Thymus (tissue), 11 donors: ENCODE data around the gene ASB18. TPM values are rescaled to one million over a fixed set of nuclear protein-coding genes. Genes with fewer than 3 reads are reported as not detected.

ENCODE experiments used
- DNase-seq, 9 donors: peaks; one replicate each; pipeline ENCODE4 v3.0.0-alpha.2; 2013; ENCODE audit warnings: low spot score in 9 of 9, low read depth in 6 of 9, missing footprints in 1 of 9
- H3K27ac ChIP-seq, 2 donors: one replicate each; pipeline ENCODE4 v1.5.1; 2013; ENCODE audit warnings: control low read depth in 1 of 2, low read depth in 1 of 2, low read length in 1 of 2, mild to moderate bottlenecking in 1 of 2, moderate library complexity in 1 of 2
- H3K27me3 ChIP-seq, 2 donors: one replicate each; pipeline ENCODE4 v1.5.1; 2013; ENCODE audit warnings: low read length in 1 of 2; ENCODE audit not compliant: control insufficient read depth in 2 of 2, insufficient read depth in 1 of 2
- H3K36me3 ChIP-seq, 2 donors: one replicate each; pipeline ENCODE4 v1.5.1; 2013; ENCODE audit warnings: low read length in 1 of 2, mild to moderate bottlenecking in 1 of 2, moderate library complexity in 1 of 2; ENCODE audit not compliant: control insufficient read depth in 2 of 2, insufficient read depth in 2 of 2
- H3K4me1 ChIP-seq, 2 donors: one replicate each; pipeline ENCODE4 v1.5.1; 2013; ENCODE audit warnings: low read length in 2 of 2; ENCODE audit not compliant: control insufficient read depth in 2 of 2, insufficient read depth in 2 of 2
- H3K4me3 ChIP-seq, 2 donors: one replicate each; pipeline ENCODE4 v1.5.1; 2013; ENCODE audit warnings: low read length in 2 of 2, control low read depth in 1 of 2, mild to moderate bottlenecking in 1 of 2
- H3K9me3 ChIP-seq, 2 donors: one replicate each; pipeline ENCODE4 v1.5.1; 2013; ENCODE audit warnings: low read length in 1 of 2, mild to moderate bottlenecking in 1 of 2; ENCODE audit not compliant: control insufficient read depth in 2 of 2, insufficient read depth in 1 of 2
- WGBS: extraction: QIAGEN DNeasy Blood & Tissue Kit; methylation state at CpG from one replicate; pipeline ENCODE4 v1.1.7; 2013; 5-methylcytosine and 5-hydroxymethylcytosine counted together
- polyA plus RNA-seq: library from polyadenylated mRNA; stranded (reverse); fragments of 200-250 nt; gene quantifications from one replicate; pipeline ENCODE4 v1.2.3, GENCODE V29; 2013
- total RNA-seq: library from RNA; stranded (reverse); fragments of 120-200 nt; gene quantifications from one replicate; pipeline ENCODE4 v1.2.4, GENCODE V29; 2013
- donor health status: healthy.

ASB18 gene
- total and polyA plus RNA-seq, 2 donors: under 0.01 TPM; not detected in 1

DNA sequence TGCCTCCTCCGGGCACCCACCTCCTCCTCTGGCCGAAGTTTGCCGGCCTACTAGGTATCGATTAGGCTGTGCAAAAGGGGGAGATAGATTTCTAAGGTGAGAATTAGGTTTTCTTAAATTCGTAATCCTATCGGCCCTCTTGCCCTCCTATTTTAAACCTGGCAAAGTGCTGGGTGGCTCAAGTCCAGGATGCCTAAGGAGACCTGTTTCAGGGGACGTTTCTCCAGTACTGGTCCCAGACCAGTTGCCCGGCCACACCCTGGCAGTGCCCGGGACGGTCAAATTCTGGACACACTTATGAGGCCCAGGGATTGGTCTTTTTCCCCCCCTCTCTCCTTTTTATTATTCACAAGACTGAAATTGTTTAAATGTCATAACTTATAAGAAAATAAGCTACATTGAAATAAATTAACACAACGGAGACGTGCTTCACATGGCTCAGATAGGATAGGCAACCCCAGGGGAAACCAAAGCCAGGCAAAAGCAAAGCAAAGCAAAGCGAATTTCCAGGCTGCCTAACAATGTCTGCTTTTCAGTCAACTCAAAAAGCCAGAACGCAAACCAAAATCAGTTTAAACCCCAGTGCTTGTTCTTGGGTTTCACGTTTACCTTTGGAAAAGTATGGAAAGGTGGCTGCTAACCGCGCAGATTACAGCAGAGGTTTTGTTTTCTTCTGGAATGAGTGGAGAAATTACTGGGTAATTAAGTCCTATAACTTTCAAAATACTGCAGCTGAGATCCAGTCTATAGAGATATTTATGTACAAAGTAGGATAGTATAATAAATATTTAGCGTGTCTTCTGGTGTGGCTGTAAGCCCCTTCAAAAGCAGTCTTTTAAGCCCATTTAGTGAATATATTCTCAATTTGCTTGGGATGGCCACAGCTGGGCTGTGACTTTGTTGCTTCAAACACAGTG is 99.0 kb downstream of the ASB18 start:
- DNase-seq: no peak
- WGBS: 16% methylated on average over 18 of the region's 18 CpGs

GRCh38 chr2:236164201-236164924 is 99.8 kb downstream of the ASB18 start:
- no peak for DNase-seq
- Histone ChIP-seq H3K27me3 (peaks cover 99 to 100% of the 10 kb centered on the region in 2 donors), H3K9me3 (no peaks in the 10 kb centered on the region), H3K27ac (no peak overlapping the region), H3K4me3 (no peak overlapping the region), H3K4me1 (no peaks in the 10 kb centered on the region), H3K36me3 (no peaks in the 10 kb centered on the region)
- 3% methylated on average over 67 of the region's 67 CpGs for WGBS

More for the DNA sequence above, 99.0 kb downstream of the ASB18 start:
- H3K36me3 ChIP-seq: no peaks in the 10 kb centered on the region
- H3K4me1 ChIP-seq: no peaks in the 10 kb centered on the region
- no peaks in the 10 kb centered on the region for H3K9me3 ChIP-seq
- H3K27ac ChIP-seq: no peak overlapping the region
- H3K27me3 ChIP-seq: peaks cover 99 to 100% of the 10 kb centered on the region in 2 donors
- H3K4me3 ChIP-seq: no peak overlapping the region

DNA sequence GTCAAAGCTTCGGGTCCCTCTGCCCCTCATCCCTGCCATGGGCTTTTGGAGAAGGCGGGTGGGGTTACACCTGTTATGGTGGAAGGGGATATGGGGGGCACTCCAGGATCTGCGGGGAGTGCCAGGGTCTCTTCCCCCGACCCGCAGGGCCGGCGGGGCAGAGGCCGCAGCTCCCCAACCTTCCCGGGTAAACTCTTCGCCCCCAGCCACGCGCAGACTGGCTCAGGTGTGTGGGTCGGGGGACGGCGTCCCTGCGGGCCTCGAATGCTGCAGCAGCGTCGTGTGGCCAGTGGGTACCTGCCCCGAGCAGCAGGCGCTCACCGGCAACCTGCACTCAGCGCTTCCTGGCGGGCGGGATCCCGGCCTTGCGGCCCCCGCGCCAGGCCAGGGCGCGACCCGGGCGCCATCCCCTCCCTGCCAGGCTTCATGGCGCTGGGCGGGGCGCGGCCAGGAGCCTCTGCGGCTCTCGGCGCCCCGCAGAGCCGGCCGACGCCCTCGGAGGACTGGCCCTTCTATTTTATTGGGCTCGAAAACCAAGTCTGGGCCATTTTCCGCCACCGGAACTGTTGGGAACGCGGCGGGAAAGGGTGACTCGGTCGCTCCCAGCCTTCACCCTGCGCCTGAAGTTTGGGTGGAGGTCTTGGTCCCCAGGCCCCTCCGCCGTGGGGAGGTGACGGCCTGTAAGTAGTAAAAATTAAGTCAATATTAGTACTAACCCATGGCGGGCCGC is 100.6 kb downstream of the ASB18 start:
- no peaks in the 10 kb centered on the region for H3K4me1 ChIP-seq
- peaks cover 99 to 100% of the 10 kb centered on the region in 2 donors for H3K27me3 ChIP-seq
- no peak overlapping the region for H3K4me3 ChIP-seq
- H3K9me3 ChIP-seq: no peaks in the 10 kb centered on the region
- H3K27ac ChIP-seq: no peak overlapping the region
- H3K36me3 ChIP-seq: no peaks in the 10 kb centered on the region
- no peak for DNase-seq
- WGBS: 6% methylated on average over 59 of the region's 59 CpGs

- Histone ChIP-seq H3K27ac (no peak overlapping the region), H3K4me1 (no peaks in the 10 kb centered on the region), H3K36me3 (no peaks in the 10 kb centered on the region), H3K9me3 (no peaks in the 10 kb centered on the region), H3K4me3 (no peak overlapping the region), H3K27me3 (peaks cover 99% of the 10 kb centered on the region in 2 donors)
- WGBS: 16% methylated on average over 33 of the region's 33 CpGs
- no peak for DNase-seq
These were observed 101.2 kb downstream of the ASB18 start for GRCh38 chr2:236162882-236163470.

GRCh38 chr2:236162031-236162845 is 102.0 kb downstream of the ASB18 start:
- WGBS: 40% methylated on average over 16 of the region's 16 CpGs
- no peaks in the 10 kb centered on the region for H3K36me3 ChIP-seq
- no peaks in the 10 kb centered on the region for H3K4me1 ChIP-seq
- H3K9me3 ChIP-seq: no peaks in the 10 kb centered on the region
- H3K27me3 ChIP-seq: peaks cover 94 to 100% of the 10 kb centered on the region in 2 donors
- no peak overlapping the region for H3K27ac ChIP-seq
- H3K4me3 ChIP-seq: no peak overlapping the region
- DNase-seq: no peak

GRCh38 chr2:236161531-236161930 is 102.7 kb downstream of the ASB18 start:
- no peaks in the 10 kb centered on the region for H3K36me3 ChIP-seq
- H3K27ac ChIP-seq: no peak overlapping the region
- no peak for DNase-seq
- H3K9me3 ChIP-seq: no peaks in the 10 kb centered on the region
- H3K4me3 ChIP-seq: no peak overlapping the region
- H3K4me1 ChIP-seq: no peaks in the 10 kb centered on the region
- peaks cover 87 to 97% of the 10 kb centered on the region in 2 donors for H3K27me3 ChIP-seq
- WGBS: 70% methylated on average over 12 of the region's 12 CpGs

DNA sequence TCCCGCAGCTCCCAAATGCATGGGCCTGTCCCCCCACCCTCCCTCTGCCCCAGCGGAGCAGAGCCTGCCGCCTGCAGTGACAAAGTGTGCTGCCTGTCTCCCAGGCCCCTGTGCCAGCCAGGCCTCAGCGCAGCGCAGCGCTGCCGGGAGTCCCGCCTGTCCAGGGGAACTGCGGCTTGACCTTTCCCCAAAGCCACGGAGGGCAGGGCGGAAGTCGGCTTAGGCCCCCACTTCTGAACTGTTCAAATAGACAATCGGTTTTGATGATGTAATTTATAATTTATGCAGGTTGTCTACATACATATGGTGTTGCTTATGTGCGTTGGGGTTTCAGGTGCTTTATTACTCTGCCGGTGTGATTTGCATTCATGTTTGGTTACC is 103.1 kb downstream of the ASB18 start:
- Histone ChIP-seq H3K9me3 (no peaks in the 10 kb centered on the region), H3K4me3 (no peak overlapping the region), H3K36me3 (no peaks in the 10 kb centered on the region), H3K27ac (no peak overlapping the region), H3K27me3 (peaks cover 83 to 97% of the 10 kb centered on the region in 2 donors), H3K4me1 (no peaks in the 10 kb centered on the region)
- 31% methylated on average over 15 of the region's 15 CpGs for WGBS
- no peak for DNase-seq

DNA sequence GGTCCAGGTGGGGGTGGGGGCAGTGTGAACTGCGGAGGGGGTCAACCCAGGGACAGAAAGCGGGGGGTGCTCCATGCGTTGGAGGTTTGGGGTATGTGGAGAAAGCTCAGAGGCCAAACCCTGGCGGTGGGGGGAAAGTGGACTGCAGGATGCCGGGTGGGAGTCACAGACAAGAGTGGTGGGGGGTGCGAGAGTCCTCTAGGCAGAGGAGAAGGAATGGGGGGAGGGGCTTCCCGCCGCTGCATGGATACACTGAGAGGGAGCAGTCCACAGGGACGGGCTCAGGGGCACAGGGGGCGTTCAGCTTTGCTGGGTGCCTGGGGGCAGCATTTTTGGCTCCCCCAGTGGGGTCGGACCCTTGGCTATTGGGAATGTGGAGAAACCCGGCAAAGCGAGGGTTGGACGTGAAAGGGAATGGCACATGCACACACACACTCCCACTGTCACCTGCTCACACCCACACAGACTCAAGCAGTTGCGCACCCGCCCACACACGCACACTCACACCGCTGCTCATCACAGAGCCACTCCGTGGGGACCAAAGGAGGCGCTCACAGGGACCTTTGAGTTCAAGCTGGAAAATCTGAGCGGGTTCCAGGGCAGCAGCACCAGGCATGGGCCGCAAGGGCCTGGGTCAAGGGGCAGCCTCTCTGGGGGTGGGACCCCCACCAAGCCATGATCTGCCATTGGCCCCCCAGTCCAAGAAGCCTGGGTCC is 103.7 kb downstream of the ASB18 start:
- no peaks in the 10 kb centered on the region for H3K4me1 ChIP-seq
- WGBS: 21% methylated on average over 22 of the region's 22 CpGs
- DNase-seq: no peak
- no peaks in the 10 kb centered on the region for H3K36me3 ChIP-seq
- peaks cover 77 to 93% of the 10 kb centered on the region in 2 donors for H3K27me3 ChIP-seq
- H3K27ac ChIP-seq: no peak overlapping the region
- H3K9me3 ChIP-seq: no peaks in the 10 kb centered on the region
- no peak overlapping the region for H3K4me3 ChIP-seq
